Fibroblast of lung (primary cell): Measurements from ENCODE around the gene GNS. TPM values are rescaled to one million over a fixed set of nuclear protein-coding genes. Genes with fewer than 3 reads are reported as not detected.

Experiments
- DNase-seq, 2 donors: peaks; one replicate each; pipeline versions ENCODE4 v3.0.0 to v3.0.0-alpha.2; 2010; ENCODE audit warnings: low read depth in 2 of 2
- H2AFZ ChIP-seq: 2 replicates; pipeline ENCODE4 v1.5.1; 2012; ENCODE audit warnings: low read length, control low read depth, inconsistent platforms
- H3K27ac ChIP-seq: 2 replicates; pipeline ENCODE4 v1.5.1; 2011; ENCODE audit warnings: low read length, control low read depth; ENCODE audit not compliant: insufficient read depth
- H3K27me3 ChIP-seq: 2 replicates; pipeline ENCODE4 v1.5.1; 2011; ENCODE audit warnings: mild to moderate bottlenecking, low read length; ENCODE audit not compliant: control insufficient read depth, insufficient read depth
- H3K36me3 ChIP-seq: 2 replicates; pipeline ENCODE4 v1.5.1; 2011; ENCODE audit warnings: low read length; ENCODE audit not compliant: control insufficient read depth, insufficient read depth
- H3K4me1 ChIP-seq: 2 replicates; pipeline ENCODE4 v1.5.1; 2011; ENCODE audit warnings: low read length; ENCODE audit not compliant: control insufficient read depth, insufficient read depth; ENCODE audit errors: extremely low read depth
- H3K4me2 ChIP-seq: 2 replicates; pipeline ENCODE4 v1.5.1; 2011; ENCODE audit warnings: low read length, control low read depth; ENCODE audit not compliant: insufficient read depth; ENCODE audit errors: extremely low read depth
- H3K4me3 ChIP-seq, 4 experiments: fragments of 200-600 bp in 1 of 4; sonication (generic) in 1 of 4; replicated peaks in 1 of 4; 2 replicates each; pipeline ENCODE4 v1.5.1; 2011 to 2016; ENCODE audit warnings: low read length in 4 of 4, low read depth in 3 of 4, mild to moderate bottlenecking in 3 of 4, control low read depth in 2 of 4, inconsistent platforms in 1 of 4, mixed read lengths in 1 of 4; ENCODE audit not compliant: insufficient read depth in 1 of 4; ENCODE audit errors: control extremely low read depth in 1 of 4
- H3K79me2 ChIP-seq: 2 replicates; pipeline ENCODE4 v1.5.1; 2012; ENCODE audit warnings: mild to moderate bottlenecking, low read length, inconsistent platforms; ENCODE audit not compliant: control insufficient read depth, insufficient read depth
- H3K9ac ChIP-seq: 2 replicates; pipeline ENCODE4 v1.5.1; 2011; ENCODE audit warnings: mild to moderate bottlenecking, low read length, control low read depth; ENCODE audit not compliant: insufficient read depth
- H3K9me3 ChIP-seq: 2 replicates; pipeline ENCODE4 v1.5.1; 2012; ENCODE audit warnings: low read depth, low read length; ENCODE audit not compliant: control insufficient read depth, insufficient read depth
- H4K20me1 ChIP-seq: 2 replicates; pipeline ENCODE4 v1.5.1; 2011; ENCODE audit warnings: low read length; ENCODE audit not compliant: control insufficient read depth, insufficient read depth; ENCODE audit errors: extremely low read depth
- CTCF ChIP-seq, 2 donors: IDR thresholded peaks in 1 of 2; conservative IDR thresholded peaks in 1 of 2; 1 replicate in 1 of 2; 2 replicates in 1 of 2; pipeline ENCODE4 v1.5.1; 2011 to 2012; ENCODE audit warnings: low read length in 2 of 2, control low read depth in 1 of 2, inconsistent platforms in 1 of 2, low read depth in 1 of 2, mild to moderate bottlenecking in 1 of 2
- EZH2 ChIP-seq: IDR thresholded peaks from 2 replicates; pipeline ENCODE4 v1.5.1; 2012; ENCODE audit warnings: low read length, control low read depth, mild to moderate bottlenecking; ENCODE audit errors: missing control alignments
- polyA plus RNA-seq, 2 donors: library from polyadenylated mRNA; depleted of rRNA in 1 of 2; stranded (reverse) in 1 of 2; unstranded in 1 of 2; fragments of >200 nt; gene quantifications; 2 replicates each; pipeline ENCODE4 v1.2.1, GENCODE V29; 2011 to 2012; ENCODE audit warnings: missing spikeins in 1 of 2
- total RNA-seq: library from RNA; depleted of rRNA; stranded (reverse); fragments of >200 nt; gene quantifications from 2 replicates; pipeline ENCODE4 v1.2.1, GENCODE V29; 2014

Gene GNS
- total and polyA plus RNA-seq, 2 donors (not counting 1 experiment from before 2014, with no cell fraction given) = 219 to 249 TPM

GRCh38 chr12:64745259-64745807 is 13.9 kb downstream of the GNS start:
- Histone ChIP-seq H3K27me3 (no peaks in the 10 kb centered on the region), H3K4me3 (no peak overlapping the region), H4K20me1 (no peaks in the 10 kb centered on the region), H3K9me3 (no peaks in the 10 kb centered on the region), H3K4me1 (peaks cover 8% of the 10 kb centered on the region), H3K36me3 (peaks cover 9% of the 10 kb centered on the region), H3K79me2 (no peaks in the 10 kb centered on the region), H3K4me2 (no peak overlapping the region), H3K27ac (no peak overlapping the region), H2AFZ (no peak overlapping the region), H3K9ac (no peak overlapping the region)
- TF ChIP-seq CTCF (conservative IDR thresholded peaks at IDR 0.05 in 1 of 2, IDR thresholded peaks at IDR 0.05 in 1 of 2; ENCODE audit: low read depth in 1 of 2, low read length in 2 of 2) = no peak
- TF ChIP-seq EZH2 = no peak
- no peak for DNase-seq

GRCh38 chr12:64744422-64745258 is 14.6 kb downstream of the GNS start:
- H3K36me3 ChIP-seq = peaks cover 9% of the 10 kb centered on the region
- H3K4me1 ChIP-seq = peaks cover 8% of the 10 kb centered on the region
- H3K27me3 ChIP-seq = no peaks in the 10 kb centered on the region
- no peak for TF ChIP-seq EZH2
- no peak for TF ChIP-seq CTCF (conservative IDR thresholded peaks at IDR 0.05 in 1 of 2, IDR thresholded peaks at IDR 0.05 in 1 of 2; ENCODE audit: low read depth in 1 of 2, low read length in 2 of 2)
- no peaks in the 10 kb centered on the region for H3K79me2 ChIP-seq
- no peaks in the 10 kb centered on the region for H4K20me1 ChIP-seq
- no peak overlapping the region for H3K9ac ChIP-seq
- H3K9me3 ChIP-seq = no peaks in the 10 kb centered on the region
- H3K27ac ChIP-seq = no peak overlapping the region
- H3K4me2 ChIP-seq = peak overlapping the region; percentile 25
- DNase-seq = peak; percentile 40 to 48
- H3K4me3 ChIP-seq = no peak overlapping the region
- H2AFZ ChIP-seq = no peak overlapping the region

- peaks cover 8% of the 10 kb centered on the region for H3K4me1 ChIP-seq
- peaks cover 9% of the 10 kb centered on the region for H3K36me3 ChIP-seq
- DNase-seq = no peak
- H3K79me2 ChIP-seq = no peaks in the 10 kb centered on the region
- H3K4me3 ChIP-seq = no peak overlapping the region
- no peak overlapping the region for H3K9ac ChIP-seq
- H3K27ac ChIP-seq = no peak overlapping the region
- H3K4me2 ChIP-seq = no peak overlapping the region
- no peaks in the 10 kb centered on the region for H3K9me3 ChIP-seq
- no peaks in the 10 kb centered on the region for H3K27me3 ChIP-seq
- TF ChIP-seq CTCF (conservative IDR thresholded peaks at IDR 0.05 in 1 of 2, IDR thresholded peaks at IDR 0.05 in 1 of 2; ENCODE audit: low read depth in 1 of 2, low read length in 2 of 2) (no peak), EZH2 (no peak)
- H4K20me1 ChIP-seq = no peaks in the 10 kb centered on the region
- H2AFZ ChIP-seq = no peak overlapping the region
Observed at GRCh38 chr12:64743206-64743605, 16.0 kb downstream of the GNS start.
